NCI-H1105 treated with DMSO at 0.1 percent for 48 hours (cell line): ENCODE results near the gene VPS13D.

Source experiments
- DNase-seq: peaks from one replicate; lab custom pipeline; 2025; lab: John Stamatoyannopoulos, UW

The VPS13D gene

GRCh38 chr1:12433323-12434053 lies 203.7 kb downstream of the VPS13D start:
- no peak for DNase-seq

DNA sequence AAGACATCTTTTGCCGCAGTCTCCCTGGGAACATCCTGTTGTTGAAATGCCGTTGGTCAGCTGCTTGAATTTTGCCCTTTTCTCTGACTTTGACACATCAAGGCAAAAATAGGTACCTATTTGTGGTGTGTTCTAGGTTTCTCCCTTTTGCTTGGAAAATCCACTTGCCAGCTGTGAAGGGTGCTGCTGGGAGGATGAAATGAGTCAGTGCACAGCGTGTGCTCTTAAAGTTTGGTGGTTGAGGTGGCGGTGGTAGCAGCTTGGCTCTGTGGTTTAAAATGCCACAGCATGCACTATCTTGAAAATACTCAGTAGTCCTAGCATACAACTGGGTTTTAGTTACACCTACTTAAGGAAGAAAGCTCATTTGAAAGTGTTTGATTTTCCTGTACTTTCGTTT lies 204.3 kb downstream of the VPS13D start:
- DNase-seq, result no peak

- DNase-seq, result no peak
These were observed 204.9 kb downstream of the VPS13D start for GRCh38 chr1:12434686-12435085.

DNA sequence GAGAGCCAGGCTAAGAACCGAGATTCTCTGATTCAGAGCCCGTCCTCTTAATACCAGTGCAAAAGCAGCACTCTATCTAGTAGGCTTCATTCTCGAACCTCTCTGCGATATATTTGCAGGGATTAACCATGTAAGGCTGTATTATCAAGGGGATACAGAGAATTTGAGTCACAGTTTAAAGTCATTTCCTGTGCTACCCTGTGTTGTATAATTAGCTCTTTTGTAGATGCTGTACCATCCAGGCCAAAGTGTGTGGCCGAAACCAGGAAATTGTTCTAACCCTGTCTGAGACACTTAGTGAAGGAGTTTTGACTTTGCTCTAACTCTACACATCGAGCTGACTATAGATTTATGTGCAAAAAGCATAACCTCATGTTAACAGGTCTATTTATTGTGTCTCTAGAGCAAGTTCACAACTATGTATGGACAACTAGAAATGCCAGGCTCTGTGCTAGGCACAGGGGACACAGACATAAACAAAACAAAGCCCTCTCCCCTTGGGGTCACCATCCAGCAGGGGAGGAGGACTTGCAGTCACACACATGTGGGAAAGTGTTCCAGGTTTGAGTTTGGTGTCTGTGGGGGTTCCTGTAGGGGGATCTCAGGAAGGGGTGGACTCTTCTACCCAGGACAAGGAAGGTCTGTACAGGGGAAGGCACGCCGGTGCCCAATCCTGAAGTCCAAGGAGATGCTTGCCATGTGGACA lies 206.0 kb downstream of the VPS13D start:
- DNase-seq, result no peak

DNA sequence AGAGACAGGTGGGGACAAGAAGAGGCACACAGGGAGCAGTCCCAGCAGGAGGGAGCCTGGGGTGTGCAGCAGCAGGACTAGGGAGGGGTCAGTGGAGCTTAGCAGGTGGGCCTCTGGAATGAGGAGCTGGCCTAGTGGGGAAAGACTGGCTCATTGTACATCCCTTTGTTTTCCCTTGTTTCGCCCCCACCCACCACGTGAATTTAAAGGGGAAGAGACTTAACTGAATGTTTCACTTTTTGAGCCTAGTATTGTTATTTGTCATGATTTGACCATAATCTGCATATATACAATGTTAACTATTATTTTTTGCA lies 206.5 kb downstream of the VPS13D start:
- DNase-seq, result no peak

- DNase-seq, result no peak
These were observed 207.2 kb downstream of the VPS13D start for GRCh38 chr1:12436817-12437599.

GRCh38 chr1:12437629-12438028 lies 207.8 kb downstream of the VPS13D start:
- no peak for DNase-seq

DNA sequence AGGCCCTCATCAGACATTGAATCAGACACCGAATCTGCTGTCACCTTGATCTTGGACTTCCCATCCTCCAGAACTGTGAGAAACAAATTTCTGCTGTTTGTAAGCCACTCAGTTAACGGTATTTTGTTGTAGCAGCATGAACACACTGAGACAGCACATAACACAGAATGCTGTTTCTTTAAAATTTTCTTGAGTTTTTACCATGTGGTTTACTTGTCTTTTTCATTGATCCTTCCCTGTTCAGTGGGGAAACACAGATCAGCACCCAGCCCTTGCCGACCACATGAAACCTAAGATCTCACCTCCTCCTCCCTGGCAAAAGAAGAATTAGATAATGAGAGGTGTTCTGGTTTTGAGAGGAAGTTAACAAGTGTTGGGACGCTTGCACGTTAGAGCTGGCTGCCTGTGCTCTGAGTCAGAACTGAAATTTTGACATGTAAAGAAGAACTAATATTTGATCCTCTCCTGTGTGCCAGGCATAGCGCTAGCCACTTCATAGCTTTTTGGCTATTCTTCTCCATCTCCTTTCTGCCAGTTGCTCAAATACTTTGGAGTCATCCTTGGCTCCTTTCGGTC lies 208.6 kb downstream of the VPS13D start:
- DNase-seq, result no peak

GRCh38 chr1:12439073-12439472 lies 209.2 kb downstream of the VPS13D start:
- DNase-seq, result no peak

- no peak for DNase-seq
These were observed 211.7 kb downstream of the VPS13D start for GRCh38 chr1:12441414-12442105.

DNA sequence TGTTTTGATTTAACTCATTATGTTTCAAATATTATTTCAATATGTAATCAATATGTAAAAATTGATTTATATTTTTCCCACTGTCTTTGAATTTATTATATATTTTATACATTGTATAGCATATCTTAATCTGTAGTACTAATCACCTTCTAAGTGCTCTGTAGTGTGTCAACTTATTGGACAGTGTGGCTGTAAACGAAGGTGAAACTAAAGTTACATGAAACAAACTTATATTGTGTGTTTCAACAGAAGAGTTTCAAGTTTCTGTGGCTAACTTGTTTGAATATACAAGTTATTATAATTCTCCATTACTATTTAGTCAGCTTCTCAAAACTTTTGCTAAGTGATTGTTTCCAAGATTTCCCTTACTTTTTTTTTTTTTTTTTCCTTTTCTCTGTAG lies 212.4 kb downstream of the VPS13D start:
- DNase-seq, result no peak

GRCh38 chr1:12443151-12443550 lies 213.3 kb downstream of the VPS13D start:
- no peak for DNase-seq

GRCh38 chr1:12444329-12444841 lies 214.6 kb downstream of the VPS13D start:
- no peak for DNase-seq

DNA sequence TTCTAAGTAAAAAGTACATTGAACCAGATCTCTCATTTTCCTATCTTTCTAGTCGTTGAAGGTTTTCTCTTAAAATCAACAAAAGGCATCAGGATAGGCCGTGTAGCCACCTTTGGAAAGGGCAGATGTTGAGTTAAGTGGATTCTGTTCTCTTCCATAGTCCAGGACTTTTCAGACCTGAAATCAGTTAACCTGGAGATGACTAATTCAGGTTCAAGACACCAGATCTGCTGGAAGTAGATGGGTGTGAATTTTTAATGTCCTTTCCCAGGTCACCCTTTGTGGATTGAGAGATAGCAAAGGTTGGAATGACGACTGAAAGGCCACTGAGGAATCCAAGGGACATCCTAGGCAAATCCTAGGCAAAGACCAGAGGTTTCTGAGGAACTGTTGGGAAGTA lies 215.4 kb downstream of the VPS13D start:
- DNase-seq, result no peak

DNA sequence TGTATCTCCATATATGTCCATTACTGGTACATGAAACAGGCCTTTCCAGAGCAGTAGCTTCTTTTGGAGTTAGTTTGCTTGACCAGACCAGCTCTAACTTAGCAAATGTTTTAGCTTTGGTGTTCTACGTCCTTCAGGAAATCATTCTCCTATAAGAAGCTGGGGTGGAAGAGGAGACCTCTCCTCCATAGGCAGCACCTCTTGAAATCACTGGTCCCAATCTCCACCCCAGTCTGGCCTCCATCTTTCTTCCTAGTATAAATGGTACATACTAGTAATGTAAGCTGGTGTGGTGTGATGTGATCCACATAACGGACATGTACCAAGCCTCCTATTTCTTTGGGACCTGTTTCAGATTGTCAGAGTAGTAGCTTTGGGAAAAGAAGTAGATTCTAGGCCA lies 216.8 kb downstream of the VPS13D start:
- no peak for DNase-seq

- no peak for DNase-seq
These were observed 217.5 kb downstream of the VPS13D start for GRCh38 chr1:12447307-12447706.

DNA sequence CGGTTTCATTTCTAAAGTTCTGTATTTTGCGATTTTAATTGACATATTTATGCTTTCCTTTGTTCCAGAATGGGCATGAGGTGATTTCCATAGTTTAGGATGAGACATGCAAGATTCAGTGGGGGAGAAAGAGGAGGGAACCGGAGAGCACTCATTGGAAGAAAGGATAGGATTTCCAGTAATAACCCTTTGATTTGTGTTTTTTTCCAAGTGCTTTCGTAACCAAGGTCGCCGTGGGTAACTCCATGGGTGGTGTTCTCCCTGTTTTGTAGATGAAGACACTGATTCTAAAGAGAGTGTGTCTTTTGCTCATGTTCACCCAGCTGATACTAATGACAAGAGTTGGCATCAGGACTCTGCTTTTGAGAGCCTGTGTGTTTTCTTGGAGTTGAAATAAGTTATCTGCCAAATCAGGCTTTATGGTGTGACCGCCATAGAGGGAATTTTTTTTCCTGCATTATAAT lies 218.1 kb downstream of the VPS13D start:
- DNase-seq, result no peak

DNA sequence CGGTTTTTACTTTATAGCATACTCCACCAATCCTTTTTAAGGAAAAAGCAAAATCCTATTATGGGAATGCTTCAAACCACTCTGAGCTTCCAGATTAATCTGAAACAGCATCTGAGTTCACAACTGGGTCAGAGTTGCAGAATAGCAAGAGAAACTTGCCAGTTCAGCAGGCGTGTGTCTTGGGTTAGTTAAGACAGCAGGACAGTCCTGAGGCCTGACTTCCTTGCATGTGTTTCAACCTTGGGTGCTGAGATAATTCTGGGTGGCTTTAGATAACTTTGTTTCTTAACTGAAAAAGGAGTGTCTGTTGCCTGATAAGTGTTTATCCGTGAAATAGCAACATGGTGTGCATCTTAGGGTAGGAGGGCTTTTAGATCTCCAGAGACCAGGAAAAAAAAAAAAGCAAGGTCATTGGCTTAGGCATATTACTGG lies 218.9 kb downstream of the VPS13D start:
- no peak for DNase-seq

GRCh38 chr1:12450090-12450755 lies 220.4 kb downstream of the VPS13D start:
- DNase-seq, result peak; percentile 69

DNA sequence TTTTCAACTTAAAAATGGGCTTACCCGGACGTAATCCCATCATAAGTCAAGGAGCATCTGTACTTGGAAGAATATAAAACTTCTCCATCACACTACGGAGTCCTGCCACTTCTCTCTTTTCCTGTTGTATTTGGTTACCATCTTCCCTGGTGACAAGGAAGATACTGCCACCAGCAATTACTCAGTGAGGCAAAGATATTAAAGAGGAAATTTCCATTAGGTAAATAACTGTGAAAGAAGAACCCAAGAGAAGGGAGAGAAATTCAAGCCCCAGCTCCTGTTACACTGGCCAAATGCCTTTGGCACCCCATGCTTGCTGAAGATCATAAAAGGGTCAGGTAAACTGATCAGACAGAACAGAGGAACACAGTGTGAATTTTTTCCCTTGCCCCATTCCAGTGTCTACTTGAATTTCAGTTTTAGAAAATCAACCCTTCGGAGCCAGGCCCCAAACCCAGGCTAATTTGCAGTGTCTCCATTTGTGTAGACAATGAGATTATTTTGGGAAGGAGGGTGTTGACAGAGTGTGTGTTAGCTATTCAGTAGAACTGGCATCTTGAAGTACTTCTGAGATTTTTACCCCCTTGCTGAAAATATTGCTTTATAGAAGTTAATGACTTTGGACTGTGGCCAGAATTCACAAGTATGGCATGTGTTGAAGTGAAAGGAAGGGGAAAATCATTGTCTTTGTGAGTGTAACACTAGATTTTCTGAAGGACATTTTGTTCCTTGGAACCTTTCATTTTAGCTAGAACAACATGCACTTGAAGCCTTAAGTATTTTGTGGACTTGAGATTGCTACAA lies 221.1 kb downstream of the VPS13D start:
- peak; percentile 46 for DNase-seq
